ENCODE measurements around the gene LRRC34.

DNA sequence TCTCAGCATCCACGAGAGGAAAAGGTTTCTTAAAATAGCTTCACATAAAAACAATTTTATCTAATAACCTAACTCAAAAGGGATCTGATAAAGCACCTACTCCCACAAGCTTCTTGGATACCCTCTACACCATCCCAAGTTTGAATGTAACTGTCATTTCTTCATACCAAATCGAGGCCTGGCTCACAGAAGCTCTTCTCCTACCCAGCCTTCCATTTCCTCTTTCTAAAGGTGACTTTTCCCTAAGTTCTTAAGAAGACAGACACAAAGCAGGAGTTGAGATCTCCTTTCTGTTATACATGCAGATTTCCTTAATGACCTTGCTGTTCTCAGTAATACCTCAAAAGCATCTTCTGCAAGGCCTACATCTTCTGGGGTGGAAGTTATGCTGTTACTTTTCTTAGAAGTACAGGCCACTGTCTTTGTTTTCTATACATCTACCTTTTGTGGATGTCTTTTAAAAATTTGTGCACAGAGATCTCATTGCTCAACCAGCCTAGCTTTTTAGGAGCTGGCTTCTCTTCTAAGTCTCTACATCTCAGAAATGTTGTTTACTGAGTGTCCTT is 3.4 kb downstream of the LRRC34 start:
- TF ChIP-seq, protein P1, sequence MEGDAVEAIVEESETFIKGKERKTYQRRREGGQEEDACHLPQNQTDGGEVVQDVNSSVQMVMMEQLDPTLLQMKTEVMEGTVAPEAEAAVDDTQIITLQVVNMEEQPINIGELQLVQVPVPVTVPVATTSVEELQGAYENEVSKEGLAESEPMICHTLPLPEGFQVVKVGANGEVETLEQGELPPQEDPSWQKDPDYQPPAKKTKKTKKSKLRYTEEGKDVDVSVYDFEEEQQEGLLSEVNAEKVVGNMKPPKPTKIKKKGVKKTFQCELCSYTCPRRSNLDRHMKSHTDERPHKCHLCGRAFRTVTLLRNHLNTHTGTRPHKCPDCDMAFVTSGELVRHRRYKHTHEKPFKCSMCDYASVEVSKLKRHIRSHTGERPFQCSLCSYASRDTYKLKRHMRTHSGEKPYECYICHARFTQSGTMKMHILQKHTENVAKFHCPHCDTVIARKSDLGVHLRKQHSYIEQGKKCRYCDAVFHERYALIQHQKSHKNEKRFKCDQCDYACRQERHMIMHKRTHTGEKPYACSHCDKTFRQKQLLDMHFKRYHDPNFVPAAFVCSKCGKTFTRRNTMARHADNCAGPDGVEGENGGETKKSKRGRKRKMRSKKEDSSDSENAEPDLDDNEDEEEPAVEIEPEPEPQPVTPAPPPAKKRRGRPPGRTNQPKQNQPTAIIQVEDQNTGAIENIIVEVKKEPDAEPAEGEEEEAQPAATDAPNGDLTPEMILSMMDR (IDR thresholded peaks at IDR 0.05; ENCODE audit: control extremely low read depth in 1 of 3, insufficient read depth in 1 of 3, low read depth in 1 of 3, low read length in 3 of 3) = no peak
- no peak for TF ChIP-seq GABPA (IDR thresholded peaks at IDR 0.05; ENCODE audit: borderline replicate concordance, insufficient read depth, low read length)
- no peak for TF ChIP-seq CBX5 (IDR thresholded peaks at IDR 0.05; ENCODE audit: low read depth, low read length)
- no peak for TF ChIP-seq SAP30 (IDR thresholded peaks at IDR 0.05; ENCODE audit: insufficient read depth, insufficient replicate concordance, low read length)
- TF ChIP-seq CBX8 (IDR thresholded peaks at IDR 0.05; ENCODE audit: borderline replicate concordance, low read depth, low read length) = no peak
- TF ChIP-seq FOSL1 (IDR thresholded peaks at IDR 0.05; ENCODE audit: insufficient read depth, low read depth, low read length) = no peak
- TF ChIP-seq ZNF274 (IDR thresholded peaks at IDR 0.05; ENCODE audit: borderline replicate concordance, extremely low read depth, low read length) = no peak
- no peak for TF ChIP-seq CHD2 (IDR thresholded peaks at IDR 0.05; ENCODE audit: low read length)
- TF ChIP-seq TCF12 (IDR thresholded peaks at IDR 0.05; ENCODE audit: low read depth, low read length) = no peak
- TF ChIP-seq, protein P2, sequence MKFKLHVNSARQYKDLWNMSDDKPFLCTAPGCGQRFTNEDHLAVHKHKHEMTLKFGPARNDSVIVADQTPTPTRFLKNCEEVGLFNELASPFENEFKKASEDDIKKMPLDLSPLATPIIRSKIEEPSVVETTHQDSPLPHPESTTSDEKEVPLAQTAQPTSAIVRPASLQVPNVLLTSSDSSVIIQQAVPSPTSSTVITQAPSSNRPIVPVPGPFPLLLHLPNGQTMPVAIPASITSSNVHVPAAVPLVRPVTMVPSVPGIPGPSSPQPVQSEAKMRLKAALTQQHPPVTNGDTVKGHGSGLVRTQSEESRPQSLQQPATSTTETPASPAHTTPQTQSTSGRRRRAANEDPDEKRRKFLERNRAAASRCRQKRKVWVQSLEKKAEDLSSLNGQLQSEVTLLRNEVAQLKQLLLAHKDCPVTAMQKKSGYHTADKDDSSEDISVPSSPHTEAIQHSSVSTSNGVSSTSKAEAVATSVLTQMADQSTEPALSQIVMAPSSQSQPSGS (IDR thresholded peaks at IDR 0.05; ENCODE audit: low read length) = no peak
- TF ChIP-seq RBBP5 (IDR thresholded peaks at IDR 0.05; ENCODE audit: borderline replicate concordance, low read depth, low read length) = no peak
- TF ChIP-seq CHD1 (IDR thresholded peaks at IDR 0.05; ENCODE audit: low read depth, low read length) = no peak
- no peak for TF ChIP-seq SP1 (IDR thresholded peaks at IDR 0.05; ENCODE audit: low read depth, low read length)

Measured in H1 (cell line).